ENCODE data around the gene ECSIT.
"Not testable (repeated sequence)": the region's sequence is repeated elsewhere in the genome, so short reads cannot be mapped to it uniquely, and the experiment has no call there.

ECSIT gene

DNA sequence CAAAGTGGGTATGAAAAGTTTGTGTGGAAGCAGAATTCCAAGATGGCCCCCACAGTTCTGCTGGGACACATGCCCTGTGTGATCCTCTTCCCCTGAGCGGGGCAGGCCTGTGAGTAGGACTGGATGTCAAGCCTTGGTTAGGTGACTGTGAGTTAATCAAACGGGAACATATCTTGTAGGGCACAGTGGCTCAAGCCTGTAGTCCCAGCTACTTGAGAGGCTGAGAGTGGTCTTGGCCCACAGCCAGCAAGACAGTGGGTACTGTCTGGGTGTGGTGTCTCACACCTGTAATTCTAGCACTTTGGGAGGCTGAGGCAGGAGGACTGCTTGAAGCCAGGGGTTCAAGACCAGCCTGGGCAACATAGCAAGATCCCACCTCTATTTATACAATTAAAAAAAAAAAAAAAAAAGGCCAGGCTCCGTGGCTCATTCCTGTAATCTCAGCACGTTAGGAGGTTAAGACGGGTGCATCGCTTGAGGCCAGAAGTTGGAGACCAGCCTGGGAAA is 29.7 kb downstream of the ECSIT start:
- DNase-seq = no peak

- peak; percentile 75 to 78 for DNase-seq
These were observed 32.4 kb downstream of the ECSIT start for GRCh38 chr19:11496391-11497163.

- DNase-seq = no peak
These were observed 33.0 kb downstream of the ECSIT start for GRCh38 chr19:11495885-11496284.

DNA sequence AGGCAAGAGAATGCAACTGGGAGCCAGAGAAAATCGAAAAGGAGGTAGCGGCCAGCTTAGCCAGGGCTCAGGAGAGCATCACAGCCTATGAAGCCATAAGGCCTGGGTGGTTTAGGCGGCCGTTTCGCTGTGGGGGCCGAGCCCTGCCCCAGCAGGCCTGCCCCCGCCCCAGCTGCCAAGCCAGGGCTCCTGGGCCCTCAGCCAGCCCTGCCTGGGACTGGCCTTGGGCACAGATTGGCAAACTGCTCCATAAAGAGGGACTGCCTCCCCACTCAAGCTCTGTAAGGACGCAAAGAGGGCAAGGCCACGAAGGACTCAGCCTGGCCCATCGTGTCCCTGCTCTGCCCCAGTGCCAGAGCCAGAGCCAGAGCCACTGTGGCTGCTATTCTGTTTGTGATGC is 33.5 kb downstream of the ECSIT start:
- no peak for DNase-seq

- no peak for DNase-seq
These were observed 34.2 kb downstream of the ECSIT start for GRCh38 chr19:11494634-11495285.

- DNase-seq = no peak
These were observed 39.6 kb downstream of the ECSIT start for GRCh38 chr19:11489378-11489777.

DNA sequence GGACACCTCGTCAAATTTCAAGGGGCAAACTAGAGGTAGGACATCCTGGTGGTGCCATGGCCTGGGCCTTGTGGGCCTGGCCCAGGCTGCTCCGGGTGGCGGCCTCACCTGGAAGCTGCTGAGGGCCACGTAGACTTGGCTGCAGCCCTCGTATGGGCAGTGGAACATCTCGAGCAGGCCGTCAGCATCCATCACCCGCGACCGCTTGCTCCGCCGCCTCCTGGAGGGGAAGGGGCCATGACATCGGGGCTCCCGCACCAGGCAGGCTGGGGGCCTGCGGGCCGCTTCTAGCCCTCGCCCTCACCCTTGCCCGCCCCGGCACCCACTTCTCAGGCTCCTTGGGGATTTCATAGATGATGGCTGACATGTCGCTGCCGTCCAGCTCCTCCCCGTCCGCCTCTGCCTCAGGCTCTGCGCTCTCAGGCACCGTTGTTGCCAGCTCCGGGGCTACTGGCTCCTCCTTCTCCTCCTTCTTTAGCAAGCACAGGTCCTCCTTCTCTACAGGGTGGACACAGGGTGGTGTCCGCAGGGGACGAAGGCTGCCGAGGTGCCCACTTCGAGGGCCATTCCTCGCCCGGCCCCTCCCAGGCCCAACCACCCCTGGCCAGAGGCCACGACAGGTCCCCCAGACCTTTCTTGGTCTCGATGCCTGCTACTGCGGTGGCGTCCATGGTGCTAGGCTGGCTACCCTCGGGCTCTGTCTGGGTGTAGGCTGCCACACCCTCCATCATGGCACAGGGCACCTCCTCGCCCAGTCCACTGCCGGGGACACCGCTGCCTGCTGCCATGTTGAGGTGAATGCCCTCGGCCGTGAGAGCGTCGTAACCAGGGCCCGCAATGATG is 42.1 kb downstream of the ECSIT start:
- no peak for DNase-seq

DNA sequence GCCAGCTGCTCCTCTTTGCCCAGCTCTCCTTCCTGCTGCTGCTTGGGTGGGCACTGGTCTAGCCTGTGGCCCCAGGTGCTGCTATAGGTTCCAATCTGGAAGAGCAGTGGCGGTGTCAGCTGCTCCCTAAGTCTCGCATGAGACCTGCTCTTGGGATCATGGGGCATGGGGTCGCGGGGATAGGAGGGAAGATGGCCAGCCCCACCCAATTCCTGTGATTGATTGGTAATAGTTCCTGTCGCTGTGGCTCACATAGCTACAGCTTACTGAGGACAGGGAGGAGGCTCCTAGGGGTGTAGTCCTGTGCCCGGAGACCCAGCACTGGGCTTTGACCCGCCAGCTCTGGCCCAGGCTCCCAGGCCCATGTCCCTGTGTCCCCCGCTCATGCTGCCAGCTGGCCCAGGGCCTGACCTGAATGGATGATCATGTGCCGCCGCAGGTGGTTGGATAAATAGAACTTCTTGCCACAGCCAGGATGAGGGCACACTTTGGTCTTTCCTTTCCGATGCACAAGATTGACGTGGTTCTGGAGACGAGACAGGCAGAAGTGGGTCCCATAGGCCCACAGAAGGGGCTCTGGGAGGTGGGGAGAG is 43.6 kb downstream of the ECSIT start:
- DNase-seq = no peak

- no peak for DNase-seq
These were observed 45.4 kb downstream of the ECSIT start for GRCh38 chr19:11483366-11484111.

DNA sequence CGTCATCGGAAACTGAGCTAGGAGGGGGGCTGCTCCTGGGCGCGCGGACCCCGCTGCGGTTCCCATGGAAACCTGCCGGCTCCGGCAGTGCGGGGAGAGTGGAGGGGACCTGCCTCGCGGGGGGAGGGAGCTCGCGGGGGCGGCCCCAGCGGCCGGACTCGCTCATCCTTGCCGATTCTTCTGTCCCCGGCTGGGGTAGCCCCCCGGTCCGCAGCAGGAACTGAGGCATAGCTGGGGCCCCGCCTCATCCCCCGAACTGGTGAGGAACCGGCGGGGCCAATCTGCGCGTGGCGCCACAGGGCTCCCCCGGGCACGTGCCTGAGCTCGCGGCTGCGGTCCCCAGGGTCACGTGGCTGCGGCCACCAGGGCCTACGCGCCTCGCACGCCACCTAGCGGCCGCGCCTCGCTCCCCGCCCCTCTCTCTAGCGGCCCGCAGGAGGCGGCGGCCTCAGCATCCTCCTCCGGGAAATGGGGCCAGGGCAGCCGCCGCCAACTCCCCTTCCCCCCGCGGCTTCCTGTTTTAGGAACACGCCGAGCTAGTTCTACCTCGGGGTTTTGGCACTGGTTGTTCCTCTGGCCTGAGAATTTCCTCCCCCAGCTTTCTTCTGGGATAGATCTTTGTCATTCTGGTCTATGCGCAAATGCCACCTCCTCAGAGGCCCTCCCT is 46.4 kb downstream of the ECSIT start:
- peak; percentile 88 to 90 for DNase-seq

GRCh38 chr19:11481534-11482383 is 47.2 kb downstream of the ECSIT start:
- peak; percentile 81 to 85 for DNase-seq

DNA sequence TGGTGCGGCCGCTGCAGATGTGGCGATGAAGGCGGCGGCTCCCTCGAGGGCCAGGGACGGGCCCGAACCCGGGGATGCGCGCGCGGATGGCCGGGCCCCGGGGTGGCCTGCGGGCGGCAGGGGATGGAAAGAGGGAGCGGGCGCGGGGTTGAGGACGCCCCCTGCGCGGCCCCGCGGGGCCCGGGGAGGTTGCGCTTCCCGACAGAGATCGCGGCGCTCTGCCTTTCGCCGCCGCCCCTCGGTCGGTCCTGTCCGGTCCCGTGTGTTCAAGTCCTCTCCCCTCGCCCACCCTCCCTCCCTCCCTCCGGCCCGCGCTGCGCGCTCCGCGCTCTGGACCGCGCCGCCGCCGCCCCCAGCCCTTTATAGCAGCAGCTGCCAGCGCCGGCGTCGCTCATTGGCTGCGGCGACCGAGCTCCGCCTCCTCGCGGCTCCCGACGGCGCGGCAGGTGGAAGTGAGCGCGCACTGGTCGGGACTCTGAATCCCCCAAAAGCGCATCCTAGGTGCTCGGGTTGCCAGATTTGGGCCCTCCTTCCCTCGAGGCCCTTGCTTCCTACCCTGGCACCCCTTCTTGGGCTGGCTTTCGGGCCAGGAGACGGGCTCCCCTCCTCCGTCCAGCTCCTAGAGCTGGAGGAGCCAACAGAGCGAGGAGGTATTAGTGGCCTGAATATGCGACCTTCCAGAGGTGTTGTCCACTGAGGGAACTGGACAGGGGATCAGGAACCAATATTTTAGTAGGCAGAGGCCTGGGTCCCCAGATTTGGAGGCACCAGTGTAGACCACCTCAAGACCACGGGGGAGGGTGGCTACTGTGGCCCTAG is 48.0 kb downstream of the ECSIT start, which contains the start of gene ELAVL3:
ELAVL3 (minus strand) TSS at position 332 of the 819 bp plus-strand sequence. CDS start 438 bp downstream, outside the sequence.
- no peak for DNase-seq

- no peak for DNase-seq
These were observed 48.8 kb downstream of the ECSIT start for GRCh38 chr19:11479898-11480714.

DNA sequence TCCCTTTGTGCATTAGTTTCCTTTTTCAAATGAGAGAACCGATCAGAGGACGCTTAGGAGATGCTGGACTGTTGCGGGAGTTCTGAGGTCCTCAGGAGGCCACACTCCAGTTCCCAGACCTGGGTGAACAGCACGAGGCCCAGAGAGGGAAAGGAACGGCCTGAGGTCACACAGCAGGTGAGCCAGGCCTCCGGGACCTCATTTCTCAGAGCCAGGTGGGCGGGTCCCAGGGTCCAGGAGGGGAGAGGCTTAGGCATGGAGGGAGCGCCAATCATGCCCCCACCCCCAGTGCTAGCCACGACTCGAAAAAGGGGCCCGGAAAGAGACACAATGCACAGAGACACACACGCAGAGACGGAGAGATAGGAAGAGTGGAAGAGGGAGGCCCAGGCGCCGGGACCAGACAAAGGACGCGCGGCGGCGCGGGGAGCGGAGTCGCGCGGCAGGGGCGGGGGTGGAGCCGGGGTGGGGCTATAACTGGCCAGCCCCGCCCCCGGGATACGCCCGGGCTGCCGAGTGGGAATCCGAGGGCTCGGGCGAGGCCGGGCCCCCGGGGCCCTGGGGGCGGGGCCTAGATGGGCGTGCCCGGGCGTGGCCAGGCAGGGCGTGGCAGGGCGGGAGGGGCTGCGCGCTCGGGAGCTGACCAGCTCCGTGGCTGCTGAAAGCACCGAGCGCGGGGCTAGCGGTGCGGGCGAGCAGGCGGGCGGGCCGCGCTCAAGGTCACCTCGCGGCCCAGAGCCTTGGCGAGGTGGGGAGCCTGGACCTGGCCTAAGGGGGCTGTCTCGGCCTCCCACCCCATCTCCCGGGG is 49.6 kb downstream of the ECSIT start:
- peak; percentile 34 to 39 for DNase-seq

DNA sequence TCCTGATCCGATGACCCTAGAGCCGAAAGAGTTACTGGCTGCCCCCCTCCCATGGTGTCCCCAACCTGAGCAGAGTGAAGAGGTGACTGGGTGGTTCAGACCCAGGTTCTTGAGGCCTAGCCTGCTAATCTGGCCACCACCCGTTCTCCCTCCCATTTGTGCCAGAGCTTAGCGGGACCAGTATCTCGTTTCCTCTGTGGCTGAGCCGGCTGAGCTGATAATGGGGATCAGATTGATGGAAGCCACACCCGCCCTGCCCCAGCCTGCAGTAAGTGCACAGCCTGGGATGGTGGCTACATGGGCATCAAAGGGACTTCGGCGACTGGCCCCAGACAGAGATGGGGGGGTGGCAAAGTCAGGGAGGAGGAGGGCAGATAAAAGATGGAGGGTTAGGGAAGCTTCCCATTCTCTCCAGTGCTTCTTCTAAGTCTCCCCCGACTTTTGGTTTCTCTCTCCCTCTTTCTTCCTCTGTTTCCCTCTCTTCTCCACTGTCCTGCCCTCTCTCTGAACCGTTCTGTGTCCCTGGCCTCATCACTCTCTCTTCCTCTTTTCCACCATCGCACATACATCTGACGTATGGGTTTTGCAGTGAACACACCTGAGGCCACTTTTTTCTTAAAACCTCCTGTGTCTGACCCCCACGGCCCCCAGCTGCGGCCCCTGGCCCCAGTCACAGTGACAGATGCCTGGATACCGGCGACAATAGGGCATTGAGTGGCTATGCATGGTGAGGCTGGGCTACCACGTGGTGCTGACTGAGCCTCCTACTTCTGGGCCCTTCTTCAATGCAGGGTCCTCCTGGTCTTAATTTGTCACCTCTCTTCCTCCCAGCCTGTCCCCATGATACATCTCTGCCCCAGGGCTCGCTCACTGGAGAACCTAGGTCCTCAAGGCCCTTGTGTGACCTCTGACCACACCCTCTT is 50.5 kb downstream of the ECSIT start:
- no peak for DNase-seq

DNA sequence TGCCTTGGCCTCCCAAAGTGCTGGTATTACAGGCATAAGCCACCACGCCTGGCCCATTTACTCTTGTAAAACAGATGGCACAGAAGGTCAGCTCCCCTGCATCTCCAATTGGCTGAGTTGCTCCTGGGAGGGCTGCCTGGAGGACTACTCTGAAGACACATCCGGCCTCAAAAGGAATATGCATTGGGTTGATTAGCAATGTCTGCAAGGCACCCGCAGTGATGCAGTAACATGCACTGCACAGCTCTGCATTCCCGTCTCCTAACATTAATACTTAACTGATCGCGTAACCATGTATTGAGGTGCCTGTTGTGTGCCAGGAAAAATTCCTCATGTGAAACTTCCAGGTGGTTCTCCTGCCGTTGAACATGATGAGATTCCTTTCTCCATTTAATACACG is 53.1 kb downstream of the ECSIT start:
- DNase-seq = no peak

DNA sequence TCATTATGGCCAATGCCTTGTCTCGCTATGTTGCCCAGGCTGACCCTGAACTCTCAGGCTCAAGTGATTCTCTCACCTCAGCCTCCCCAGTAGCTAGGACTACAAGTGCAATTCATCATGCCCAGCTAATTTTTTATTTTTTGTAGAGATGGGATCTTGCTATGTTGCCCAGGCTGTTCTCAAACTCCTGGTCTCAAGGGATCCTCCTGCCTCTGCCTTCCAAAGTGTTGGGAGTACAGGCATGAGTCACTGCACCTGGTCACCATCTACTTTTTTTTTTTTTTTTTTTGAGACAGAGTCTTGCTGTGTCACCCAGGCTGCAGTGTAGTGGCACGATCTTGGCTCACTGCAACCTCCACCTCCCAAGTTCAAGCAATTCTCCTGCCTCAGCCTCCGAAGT is 53.6 kb downstream of the ECSIT start:
- not testable (repeated sequence) for DNase-seq

All from activated CD4-positive, alpha-beta T cell treated with anti-CD3 and anti-CD28 coated beads, Interleukin-2, amount 50 U/mL, for 48 hours (primary cell).